Peyer's patch (tissue), 4 donors: ENCODE measurements around the gene C16orf89.

Source experiments
- POLR2A ChIP-seq, 2 donors: fragments of 450-650 bp; IDR thresholded peaks; one replicate each; pipeline ENCODE4 v1.5.1; 2017; ENCODE audit warnings: antibody characterized with exemption in 2 of 2, mild to moderate bottlenecking in 2 of 2, moderate library complexity in 2 of 2
- TF ChIP-seq, protein P1 (sequence below), 6 experiments: fragments of 450-650 bp in 4 of 6; fragments of 200-600 bp in 2 of 6; sonication (generic) in 1 of 6; IDR thresholded peaks; one replicate each; pipeline ENCODE4 v1.5.1; 2017 to 2019; ENCODE audit warnings: antibody characterized with exemption in 6 of 6, mild to moderate bottlenecking in 3 of 6, moderate library complexity in 1 of 6

DNA sequence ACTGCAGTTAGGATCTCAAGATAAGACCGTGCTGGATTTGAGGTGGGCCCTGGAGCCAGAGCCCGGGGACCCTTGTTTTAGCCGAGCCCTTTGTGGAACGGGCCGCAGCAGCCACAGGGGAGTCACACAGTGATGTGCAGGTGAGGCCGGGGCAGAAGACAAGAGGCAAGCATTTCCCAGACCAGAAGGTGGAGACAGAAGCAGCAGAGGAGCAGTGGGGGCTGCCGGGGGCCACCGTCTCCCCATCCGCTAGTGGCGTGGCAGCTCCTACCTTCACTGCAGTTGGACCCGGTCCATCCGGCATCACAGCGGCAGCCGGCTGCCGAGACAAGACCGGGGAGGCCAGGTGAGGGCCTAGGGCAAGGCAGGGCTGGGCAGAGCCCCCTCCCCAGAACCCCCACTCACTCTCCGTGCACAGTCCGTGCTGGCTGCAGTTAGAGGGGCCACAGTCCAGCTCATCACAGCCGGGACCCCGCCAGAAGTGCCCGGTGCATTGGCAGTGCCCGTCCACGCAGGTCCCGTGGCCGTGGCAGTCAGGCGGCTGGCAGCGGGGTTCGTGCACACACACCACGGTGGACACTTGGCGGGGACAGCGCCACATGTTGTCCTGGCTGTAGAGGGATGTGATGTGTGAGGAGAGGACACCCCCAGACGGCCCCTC lies 38.1 kb downstream of the C16orf89 start:
- TF ChIP-seq, protein P1, sequence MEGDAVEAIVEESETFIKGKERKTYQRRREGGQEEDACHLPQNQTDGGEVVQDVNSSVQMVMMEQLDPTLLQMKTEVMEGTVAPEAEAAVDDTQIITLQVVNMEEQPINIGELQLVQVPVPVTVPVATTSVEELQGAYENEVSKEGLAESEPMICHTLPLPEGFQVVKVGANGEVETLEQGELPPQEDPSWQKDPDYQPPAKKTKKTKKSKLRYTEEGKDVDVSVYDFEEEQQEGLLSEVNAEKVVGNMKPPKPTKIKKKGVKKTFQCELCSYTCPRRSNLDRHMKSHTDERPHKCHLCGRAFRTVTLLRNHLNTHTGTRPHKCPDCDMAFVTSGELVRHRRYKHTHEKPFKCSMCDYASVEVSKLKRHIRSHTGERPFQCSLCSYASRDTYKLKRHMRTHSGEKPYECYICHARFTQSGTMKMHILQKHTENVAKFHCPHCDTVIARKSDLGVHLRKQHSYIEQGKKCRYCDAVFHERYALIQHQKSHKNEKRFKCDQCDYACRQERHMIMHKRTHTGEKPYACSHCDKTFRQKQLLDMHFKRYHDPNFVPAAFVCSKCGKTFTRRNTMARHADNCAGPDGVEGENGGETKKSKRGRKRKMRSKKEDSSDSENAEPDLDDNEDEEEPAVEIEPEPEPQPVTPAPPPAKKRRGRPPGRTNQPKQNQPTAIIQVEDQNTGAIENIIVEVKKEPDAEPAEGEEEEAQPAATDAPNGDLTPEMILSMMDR (IDR thresholded peaks at IDR 0.05): no peak
- no peak for TF ChIP-seq POLR2A (IDR thresholded peaks at IDR 0.05)
